Astrocyte (in vitro differentiated cells and primary cell): ENCODE data around the gene FOXJ2.
A peak's percentile ranks its signal among the peaks of the same experiment; 100 is the strongest.

ENCODE experiments used
- EZH2 ChIP-seq: IDR thresholded peaks from 2 replicates; pipeline ENCODE4 v1.6.1; 2012; ENCODE audit warnings: mild to moderate bottlenecking, low read length, inconsistent platforms; ENCODE audit not compliant: insufficient read depth
- TF ChIP-seq, protein P1 (sequence below): IDR thresholded peaks from 2 replicates; pipeline ENCODE4 v1.5.1; 2011; ENCODE audit warnings: low read depth, mild to moderate bottlenecking, inconsistent platforms, low read length, moderate library complexity; ENCODE audit not compliant: insufficient read depth

DNA sequence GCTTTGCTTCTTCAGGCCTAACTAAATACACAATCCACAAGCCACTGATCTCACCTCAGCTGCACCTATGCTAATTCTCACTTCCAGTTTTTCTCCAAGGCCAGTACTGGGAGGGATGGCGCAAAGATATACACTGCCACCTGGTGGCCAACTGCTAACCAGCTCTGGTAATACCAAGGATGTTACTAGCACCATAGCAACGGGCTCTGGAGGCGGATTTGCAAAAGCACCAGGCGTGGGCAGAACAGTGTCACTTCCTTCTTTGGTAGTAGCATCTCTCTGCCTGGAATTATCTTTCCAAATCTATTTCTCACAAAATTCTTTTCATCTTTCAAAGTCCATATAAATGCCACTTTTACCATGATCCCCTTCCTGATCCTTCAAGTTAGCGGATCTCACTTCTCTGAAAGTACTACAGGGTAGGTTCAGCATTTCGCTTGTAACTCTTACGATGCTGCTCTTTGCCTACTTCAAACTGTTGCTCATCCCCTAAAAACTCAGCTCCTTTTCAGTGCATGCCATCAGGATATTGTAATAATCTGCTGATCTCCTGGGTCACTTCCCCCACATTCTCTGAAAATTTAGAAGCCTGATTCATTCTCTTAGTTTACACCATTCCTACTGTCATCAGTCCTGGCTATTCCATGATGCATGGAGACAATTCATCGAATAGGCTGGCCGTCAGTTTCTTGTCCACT, 37.1 kb upstream of the FOXJ2 start:
- TF ChIP-seq, protein P1, sequence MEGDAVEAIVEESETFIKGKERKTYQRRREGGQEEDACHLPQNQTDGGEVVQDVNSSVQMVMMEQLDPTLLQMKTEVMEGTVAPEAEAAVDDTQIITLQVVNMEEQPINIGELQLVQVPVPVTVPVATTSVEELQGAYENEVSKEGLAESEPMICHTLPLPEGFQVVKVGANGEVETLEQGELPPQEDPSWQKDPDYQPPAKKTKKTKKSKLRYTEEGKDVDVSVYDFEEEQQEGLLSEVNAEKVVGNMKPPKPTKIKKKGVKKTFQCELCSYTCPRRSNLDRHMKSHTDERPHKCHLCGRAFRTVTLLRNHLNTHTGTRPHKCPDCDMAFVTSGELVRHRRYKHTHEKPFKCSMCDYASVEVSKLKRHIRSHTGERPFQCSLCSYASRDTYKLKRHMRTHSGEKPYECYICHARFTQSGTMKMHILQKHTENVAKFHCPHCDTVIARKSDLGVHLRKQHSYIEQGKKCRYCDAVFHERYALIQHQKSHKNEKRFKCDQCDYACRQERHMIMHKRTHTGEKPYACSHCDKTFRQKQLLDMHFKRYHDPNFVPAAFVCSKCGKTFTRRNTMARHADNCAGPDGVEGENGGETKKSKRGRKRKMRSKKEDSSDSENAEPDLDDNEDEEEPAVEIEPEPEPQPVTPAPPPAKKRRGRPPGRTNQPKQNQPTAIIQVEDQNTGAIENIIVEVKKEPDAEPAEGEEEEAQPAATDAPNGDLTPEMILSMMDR: peak; percentile 74
- no peak for TF ChIP-seq EZH2
